HEK293T (cell line): ENCODE data around the gene KCNQ1OT1.

Experiments used
- CTCF ChIA-PET: fragments of 350-600 bp; formaldehyde crosslinking; extraction: SDS; loops from one replicate; lab custom pipeline; 2021; ENCODE audit warnings: antibody characterized with exemption, inconsistent platforms; lab: Yijun Ruan, JAX
- POLR2A ChIA-PET: fragments of 350-600 bp; formaldehyde crosslinking; extraction: SDS; loops from one replicate; lab custom pipeline; 2020; ENCODE audit warnings: antibody characterized with exemption, inconsistent platforms; lab: Yijun Ruan, JAX
- DNase-seq: peaks from one replicate; pipeline ENCODE4 v3.0.0; 2012; ENCODE audit warnings: mixed read lengths; ENCODE audit errors: extremely low spot score
- ARNT ChIP-seq: fragments of 450-650 bp; IDR thresholded peaks from 2 replicates; pipeline ENCODE4 v1.6.1; 2017; ENCODE audit warnings: mild to moderate bottlenecking
- BHLHE40 ChIP-seq: fragments of 450-650 bp; IDR thresholded peaks from 2 replicates; pipeline ENCODE4 v1.6.1; 2016; ENCODE audit warnings: mild to moderate bottlenecking, moderate library complexity, borderline replicate concordance
- CTBP1 ChIP-seq: fragments of 450-650 bp; IDR thresholded peaks from 2 replicates; pipeline ENCODE4 v1.6.1; 2016; ENCODE audit warnings: borderline replicate concordance
- ELF4 ChIP-seq: fragments of 450-650 bp; IDR thresholded peaks from 2 replicates; pipeline ENCODE4 v1.6.1; 2017; ENCODE audit warnings: antibody characterized with exemption
- FOXA1 ChIP-seq: fragments of 450-650 bp; IDR thresholded peaks from 2 replicates; pipeline ENCODE4 v1.6.1; 2016; ENCODE audit warnings: mild to moderate bottlenecking
- FOXK2 ChIP-seq: fragments of 450-650 bp; IDR thresholded peaks from 2 replicates; pipeline ENCODE4 v1.6.1; 2016; ENCODE audit warnings: mild to moderate bottlenecking
- FOXM1 ChIP-seq: fragments of 450-650 bp; IDR thresholded peaks from 2 replicates; pipeline ENCODE4 v1.6.1; 2017; ENCODE audit warnings: mild to moderate bottlenecking, borderline replicate concordance
- HDGF ChIP-seq: fragments of 450-650 bp; IDR thresholded peaks from 2 replicates; pipeline ENCODE4 v1.6.1; 2017; ENCODE audit warnings: antibody characterized with exemption, borderline replicate concordance
- L3MBTL2 ChIP-seq: fragments of 450-650 bp; conservative IDR thresholded peaks from 2 replicates; pipeline ENCODE4 v1.6.1; 2016; ENCODE audit warnings: mild to moderate bottlenecking
- LEF1 ChIP-seq: fragments of 450-650 bp; IDR thresholded peaks from 2 replicates; pipeline ENCODE4 v1.6.1; 2017; ENCODE audit warnings: mild to moderate bottlenecking, borderline replicate concordance
- NFRKB ChIP-seq: fragments of 450-650 bp; IDR thresholded peaks from 2 replicates; pipeline ENCODE4 v1.6.1; 2016; ENCODE audit warnings: mild to moderate bottlenecking, moderate library complexity
- PKNOX1 ChIP-seq: fragments of 450-650 bp; IDR thresholded peaks from 2 replicates; pipeline ENCODE4 v1.6.1; 2016
- SP1 ChIP-seq: fragments of 450-650 bp; IDR thresholded peaks from 2 replicates; pipeline ENCODE4 v1.6.1; 2017
- SUZ12 ChIP-seq: fragments of 450-650 bp; IDR thresholded peaks from 2 replicates; pipeline ENCODE4 v1.6.1; 2016; ENCODE audit warnings: mild to moderate bottlenecking
- TARDBP ChIP-seq: fragments of 450-650 bp; IDR thresholded peaks from 2 replicates; pipeline ENCODE4 v1.6.1; 2016
- ZNF384 ChIP-seq: fragments of 450-650 bp; IDR thresholded peaks from 2 replicates; pipeline ENCODE4 v1.6.1; 2016

Gene KCNQ1OT1

GRCh38 chr11:2713094-2713493 is 13.3 kb upstream of the KCNQ1OT1 start:
- CTCF ChIA-PET: no interaction called here
- POLR2A ChIA-PET: interaction anchor here (1.6 kb wide), 1 partner anchor 13 kb away, joined by 3 read pairs; the partner anchor contains the start of gene KCNQ1OT1
- DNase-seq: no peak
- TF ChIP-seq FOXA1 (no peak), BHLHE40 (no peak), TARDBP (no peak), HDGF (no peak), LEF1 (no peak), SUZ12 (no peak), L3MBTL2 (no peak), CTBP1 (no peak), PKNOX1 (no peak), FOXM1 (no peak)

GRCh38 chr11:2711161-2711560 is 11.4 kb upstream of the KCNQ1OT1 start:
- ChIA-PET POLR2A (no interaction called here), CTCF (interaction anchor here (0.7 kb wide), 1 partner anchor 180 kb away, joined by 3 read pairs; no protein-coding TSS in a partner anchor)
- no peak for TF ChIP-seq SP1
- DNase-seq: no peak

GRCh38 chr11:2709429-2709828 is 9.6 kb upstream of the KCNQ1OT1 start:
- CTCF ChIA-PET: no interaction called here
- TF ChIP-seq HDGF: no peak
- TF ChIP-seq FOXM1: no peak
- TF ChIP-seq FOXK2: no peak
- no peak for TF ChIP-seq ARNT
- no peak for TF ChIP-seq CTBP1
- no peak for TF ChIP-seq NFRKB
- TF ChIP-seq LEF1: no peak
- no peak for TF ChIP-seq PKNOX1
- TF ChIP-seq L3MBTL2: no peak
- no peak for TF ChIP-seq FOXA1
- no peak for TF ChIP-seq ELF4
- TF ChIP-seq SUZ12: no peak
- no peak for TF ChIP-seq SP1
- TF ChIP-seq ZNF384: no peak
- TF ChIP-seq BHLHE40: no peak
- no peak for TF ChIP-seq TARDBP
- POLR2A ChIA-PET: no interaction called here
- no peak for DNase-seq

GRCh38 chr11:2708757-2709281 is 9.0 kb upstream of the KCNQ1OT1 start:
- DNase-seq: no peak
- CTCF ChIA-PET: no interaction called here
- TF ChIP-seq TARDBP (no peak), FOXM1 (no peak), ARNT (no peak), LEF1 (no peak), FOXA1 (no peak), FOXK2 (no peak), SUZ12 (no peak), NFRKB (no peak), BHLHE40 (no peak), PKNOX1 (no peak), ZNF384 (no peak), ELF4 (no peak)
- POLR2A ChIA-PET: no interaction called here

- TF ChIP-seq CTBP1 (no peak), SUZ12 (no peak), ZNF384 (no peak), L3MBTL2 (no peak), FOXM1 (no peak), BHLHE40 (no peak)
- POLR2A ChIA-PET: no interaction called here
- DNase-seq: no peak
- CTCF ChIA-PET: no interaction called here
Observed at GRCh38 chr11:2708151-2708581, 8.4 kb upstream of the KCNQ1OT1 start.

- CTCF ChIA-PET: no interaction called here
- POLR2A ChIA-PET: no interaction called here
- DNase-seq: no peak
- TF ChIP-seq FOXA1 (no peak), ARNT (no peak), L3MBTL2 (no peak), FOXK2 (no peak), ZNF384 (no peak), TARDBP (no peak), BHLHE40 (no peak), FOXM1 (no peak), PKNOX1 (no peak), NFRKB (no peak), CTBP1 (no peak)
Observed at GRCh38 chr11:2707736-2708135, 7.9 kb upstream of the KCNQ1OT1 start.
